H1 (cell line): Measurements from ENCODE around the gene TXNDC16. TPM values are rescaled to one million over a fixed set of nuclear protein-coding genes. Genes with fewer than 3 reads are reported as not detected.

Experiments used
- ASH2L ChIP-seq: fragments of 200-600, 300-600 bp; sonication (generic); IDR thresholded peaks from one replicate; pipeline ENCODE4 v1.7.1; 2017; ENCODE audit warnings: low read length
- KDM1A ChIP-seq: fragments of 200-600, 300-600 bp; sonication (generic); IDR thresholded peaks from 2 replicates; pipeline ENCODE4 v1.7.1; 2016; ENCODE audit warnings: mild to moderate bottlenecking, low read length, borderline replicate concordance
- RBBP5 ChIP-seq: IDR thresholded peaks from 2 replicates; pipeline ENCODE4 v1.7.1; 2012; ENCODE audit warnings: low read depth, mild to moderate bottlenecking, inconsistent platforms, low read length, moderate library complexity, borderline replicate concordance
- RFX5 ChIP-seq: IDR thresholded peaks from 2 replicates; pipeline ENCODE4 v1.6.1; 2011; ENCODE audit warnings: low read depth, low read length, improper control_type of control experiment, borderline replicate concordance
- RXRA ChIP-seq: IDR thresholded peaks from 2 replicates; pipeline ENCODE4 v1.6.1; 2011; ENCODE audit warnings: low read depth, mild to moderate bottlenecking, low read length, moderate library complexity; ENCODE audit not compliant: insufficient read depth
- ZNF274 ChIP-seq: IDR thresholded peaks from 2 replicates; pipeline ENCODE4 v1.7.0; 2012; ENCODE audit warnings: low read length, borderline replicate concordance; ENCODE audit errors: extremely low read depth
- polyA plus RNA-seq, 7 experiments: library from polyadenylated mRNA; depleted of rRNA in 3 of 7; stranded (reverse) in 5 of 7; unstranded in 2 of 7; fragments of >200 nt in 5 of 7; fragments of 200-250 nt in 2 of 7; gene quantifications; 1 replicate in 5 of 7; 2 replicates in 1 of 7; 4 replicates in 1 of 7; pipeline versions ENCODE4 v1.2.1 to v1.2.3, GENCODE V29; 2011 to 2013; ENCODE audit warnings: missing spikeins in 2 of 7, mixed read lengths in 2 of 7
- total RNA-seq: library from RNA; stranded (reverse); fragmentation: NEBNext Ultra II Directional; extraction: Animal tissue kit (Norgen Biotek cat#: 25700); gene quantifications from 2 replicates; pipeline ENCODE4 v1.2.1, GENCODE V29; 2021
- TF ChIP-seq, protein P1 (sequence below): IDR thresholded peaks from 2 replicates; pipeline ENCODE4 v1.6.1; 2012; ENCODE audit warnings: low read length, inconsistent platforms

The TXNDC16 gene
- total and polyA plus RNA-seq, 2 of the 8 experiments (the other 6 are each of a cell fraction or from before 2014, with no cell fraction given): 6.7 to 14.3 TPM

DNA sequence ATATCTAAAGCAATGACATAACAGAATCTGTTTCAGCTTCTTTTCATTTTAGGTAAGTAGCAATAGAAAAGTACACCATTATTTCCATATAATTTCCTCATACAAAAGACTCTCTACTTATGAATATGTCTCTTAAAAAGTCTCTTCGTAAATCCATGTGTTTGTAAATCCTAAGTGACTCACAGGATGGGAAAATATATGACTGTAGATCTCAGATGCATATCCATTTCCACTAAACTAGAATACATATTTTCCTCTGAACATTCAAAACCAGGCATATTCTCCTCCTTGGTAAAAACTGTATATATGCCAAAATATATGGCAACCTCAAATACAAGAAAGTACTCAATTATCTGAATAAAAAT is 93.6 kb downstream of the TXNDC16 start (continued):
- TF ChIP-seq, protein P1, sequence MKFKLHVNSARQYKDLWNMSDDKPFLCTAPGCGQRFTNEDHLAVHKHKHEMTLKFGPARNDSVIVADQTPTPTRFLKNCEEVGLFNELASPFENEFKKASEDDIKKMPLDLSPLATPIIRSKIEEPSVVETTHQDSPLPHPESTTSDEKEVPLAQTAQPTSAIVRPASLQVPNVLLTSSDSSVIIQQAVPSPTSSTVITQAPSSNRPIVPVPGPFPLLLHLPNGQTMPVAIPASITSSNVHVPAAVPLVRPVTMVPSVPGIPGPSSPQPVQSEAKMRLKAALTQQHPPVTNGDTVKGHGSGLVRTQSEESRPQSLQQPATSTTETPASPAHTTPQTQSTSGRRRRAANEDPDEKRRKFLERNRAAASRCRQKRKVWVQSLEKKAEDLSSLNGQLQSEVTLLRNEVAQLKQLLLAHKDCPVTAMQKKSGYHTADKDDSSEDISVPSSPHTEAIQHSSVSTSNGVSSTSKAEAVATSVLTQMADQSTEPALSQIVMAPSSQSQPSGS: no peak
- TF ChIP-seq RFX5 (no peak), RBBP5 (no peak), ZNF274 (no peak), KDM1A (no peak), ASH2L (no peak), RXRA (no peak)
